GM19468 (cell line): Measurements from ENCODE around the gene PADI3.
"Not testable (repeated sequence)": the region's sequence is repeated elsewhere in the genome, so short reads cannot be mapped to it uniquely, and the experiment has no call there.

Source experiments
- ATAC-seq: cut with Tn5 transposase; IDR thresholded peaks from one replicate; pipeline ENCODE4 v1.9.1; 2021; ENCODE audit warnings: mild to moderate bottlenecking, moderate library complexity, moderate number of reproducible peaks; ENCODE audit not compliant: unreplicated experiment; ENCODE audit errors: extremely low read depth

Gene PADI3

GRCh38 chr1:17319561-17320350 is 70.9 kb downstream of the PADI3 start:
- ATAC-seq, result no peak

- ATAC-seq, result not testable (repeated sequence)
Measured at GRCh38 chr1:17321857-17322390, 73.0 kb downstream of the PADI3 start.

GRCh38 chr1:17328855-17329254 is 80.0 kb downstream of the PADI3 start:
- ATAC-seq, result no peak

GRCh38 chr1:17329610-17330009 is 80.7 kb downstream of the PADI3 start:
- ATAC-seq, result no peak

GRCh38 chr1:17330856-17331255 is 82.0 kb downstream of the PADI3 start:
- ATAC-seq, result no peak

- ATAC-seq, result no peak
Measured at GRCh38 chr1:17333081-17333480, 84.2 kb downstream of the PADI3 start.
